NCI-H146 (cell line): ENCODE data around the gene DOK4.

Experiments
- DNase-seq: peaks from one replicate; lab custom pipeline; 2025; lab: John Stamatoyannopoulos, UW

DOK4 gene

GRCh38 chr16:57518922-57519321 lies 32.6 kb upstream of the DOK4 start:
- DNase-seq = no peak

GRCh38 chr16:57518520-57518919 lies 32.2 kb upstream of the DOK4 start:
- DNase-seq = no peak

- no peak for DNase-seq
Measured at GRCh38 chr16:57517397-57518367, 31.4 kb upstream of the DOK4 start.

- no peak for DNase-seq
Measured at GRCh38 chr16:57516773-57517172, 30.5 kb upstream of the DOK4 start.

- no peak for DNase-seq
Measured at GRCh38 chr16:57516176-57516725, 30.0 kb upstream of the DOK4 start.

GRCh38 chr16:57514791-57515600 lies 28.7 kb upstream of the DOK4 start:
- DNase-seq = no peak

- DNase-seq = no peak
Measured at GRCh38 chr16:57514371-57514770, 28.1 kb upstream of the DOK4 start.

GRCh38 chr16:57513371-57514102 lies 27.2 kb upstream of the DOK4 start:
- no peak for DNase-seq

- no peak for DNase-seq
Measured at GRCh38 chr16:57512296-57513001, 26.2 kb upstream of the DOK4 start.

- no peak for DNase-seq
Measured at GRCh38 chr16:57510016-57510871, 24.0 kb upstream of the DOK4 start.

- no peak for DNase-seq
Measured at GRCh38 chr16:57509231-57509923, 23.1 kb upstream of the DOK4 start.

GRCh38 chr16:57508035-57508425 lies 21.7 kb upstream of the DOK4 start:
- DNase-seq = no peak

GRCh38 chr16:57507136-57508034 lies 21.1 kb upstream of the DOK4 start:
- DNase-seq = peak; percentile 22

GRCh38 chr16:57505169-57505568 lies 18.9 kb upstream of the DOK4 start:
- DNase-seq = no peak

GRCh38 chr16:57504491-57504890 lies 18.2 kb upstream of the DOK4 start:
- DNase-seq = no peak

- no peak for DNase-seq
Measured at GRCh38 chr16:57504001-57504400, 17.7 kb upstream of the DOK4 start.

GRCh38 chr16:57503366-57503765 lies 17.1 kb upstream of the DOK4 start:
- peak; percentile 81 for DNase-seq

GRCh38 chr16:57502048-57502775 lies 15.9 kb upstream of the DOK4 start:
- peak; percentile 27 for DNase-seq
